ENCODE results near the gene PPP1R36. TPM values are rescaled to one million over a fixed set of nuclear protein-coding genes. Genes with fewer than 3 reads are reported as not detected.

PPP1R36 gene
- total and polyA plus RNA-seq, 2 donors (not counting 3 experiments of a cell fraction or from before 2014, with no cell fraction given), result 0.28 to 0.60 TPM

DNA sequence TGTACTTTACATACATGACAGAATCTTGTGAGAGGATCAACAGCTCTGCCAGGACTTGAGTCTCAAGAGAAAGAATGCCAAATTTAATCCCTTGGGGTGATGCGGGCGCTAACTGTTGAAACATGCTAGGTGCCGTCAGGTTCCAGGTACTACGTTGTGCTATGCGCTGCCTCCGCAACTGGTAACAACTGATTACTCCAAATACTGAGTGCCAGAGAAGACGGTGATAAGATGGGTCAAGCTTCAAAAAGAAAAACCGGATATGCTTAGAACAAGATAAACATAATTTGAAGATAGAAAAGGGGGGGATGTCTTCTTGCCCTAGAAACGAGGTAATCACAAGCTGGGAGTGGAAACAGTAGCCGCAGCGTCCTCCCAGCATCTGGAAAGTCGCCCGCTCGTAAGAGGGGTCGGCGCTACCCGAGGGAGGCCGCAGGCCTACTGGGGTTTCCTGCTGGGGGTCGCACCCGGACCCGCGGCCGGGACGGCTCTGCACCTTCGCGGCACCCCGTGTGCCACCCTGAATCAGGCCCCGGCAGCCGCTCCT is 46.8 kb upstream of the PPP1R36 start:
- DNase-seq (ENCODE audit: low read depth, low spot score) (peak; percentile 52), FAIRE-seq (peak; percentile 33)
- ChIA-PET CTCF (no interaction called here), POLR2A (interaction anchor here (1.0 kb wide), 1 partner anchor 115 kb away, joined by 3 read pairs; no protein-coding TSS in a partner anchor)
- Histone ChIP-seq H2AFZ (ENCODE audit: low read depth, low read length) (peak overlapping the region; percentile 81), H3K79me2 (ENCODE audit: control insufficient read depth, insufficient read depth, low read length) (peaks cover 38% of the 10 kb centered on the region), H3K4me1 (ENCODE audit: control insufficient read depth, extremely low read depth, insufficient read depth, low read length) (peaks cover 38% of the 10 kb centered on the region), H3K27me3 (ENCODE audit: control insufficient read depth in 2 of 2, insufficient read depth in 2 of 2, low read length in 2 of 2) (no peaks in the 10 kb centered on the region), H4K20me1 (replicated peaks; ENCODE audit: control insufficient read depth, extremely low read depth, insufficient read depth, low read length) (peaks cover 5% of the 10 kb centered on the region), H3K9me1 (replicated peaks; ENCODE audit: control insufficient read depth, extremely low read depth, insufficient read depth, low read length) (no peaks in the 10 kb centered on the region), H3K9me3 (replicated peaks; ENCODE audit: control insufficient read depth, insufficient read depth, low read length) (no peaks in the 10 kb centered on the region), H3K4me3 (replicated peaks in 1 of 3; ENCODE audit: insufficient read depth in 1 of 3, low read depth in 1 of 3, low read length in 3 of 3) (peak overlapping the region; percentile 23 to 79 (median 71)), H3K27ac (ENCODE audit: insufficient read depth, low read depth, low read length) (peak overlapping the region; percentile 95), H3K9ac (replicated peaks; ENCODE audit: extremely low read depth, insufficient read depth, low read length) (peak overlapping the region; percentile 91), H3K36me3 (ENCODE audit: control insufficient read depth in 2 of 2, extremely low read depth in 1 of 2, insufficient read depth in 2 of 2, low read length in 2 of 2) (no peaks in the 10 kb centered on the region), H3K4me2 (ENCODE audit: insufficient read depth, low read length) (peak overlapping the region; percentile 92)
- intact Hi-C loops (cut with micrococcal nuclease), result loop anchor here (1.0 to 10.0 kb wide), 3 partner anchors 37 to 858 kb away; partner anchors contain the start of genes HSPA2, MTHFD1 and WDR89
- dilution Hi-C loops (cut with MboI; ENCODE audit: extremely low pct_ligation_motif_present, low sequenced_read_pairs), result no loop called here
- TF ChIP-seq FOS (IDR thresholded peaks at IDR 0.05; ENCODE audit: borderline replicate concordance, insufficient read depth, low read length) (no peak), POLR2AphosphoS5 (IDR thresholded peaks at IDR 0.05; ENCODE audit: insufficient read depth, low read depth, low read length) (no peak), JUN (IDR thresholded peaks at IDR 0.05; ENCODE audit: borderline replicate concordance, insufficient read depth, insufficient read length, low read depth) (no peak), GATA2 (IDR thresholded peaks at IDR 0.05; ENCODE audit: insufficient read depth, insufficient read length, low read depth, low read length) (no peak), EZH2 (IDR thresholded peaks at IDR 0.05; ENCODE audit: borderline replicate concordance, low read depth, low read length, severe bottlenecking) (no peak), POLR2A (IDR thresholded peaks at IDR 0.05; ENCODE audit: low read depth, low read length) (no peak), MYC (IDR thresholded peaks at IDR 0.05; ENCODE audit: low read depth, low read length) (no peak)
- TF ChIP-seq, protein P1, sequence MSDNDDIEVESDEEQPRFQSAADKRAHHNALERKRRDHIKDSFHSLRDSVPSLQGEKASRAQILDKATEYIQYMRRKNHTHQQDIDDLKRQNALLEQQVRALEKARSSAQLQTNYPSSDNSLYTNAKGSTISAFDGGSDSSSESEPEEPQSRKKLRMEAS (IDR thresholded peaks at IDR 0.05; ENCODE audit: insufficient read depth, insufficient read length), result no peak
- TF ChIP-seq, protein P2, sequence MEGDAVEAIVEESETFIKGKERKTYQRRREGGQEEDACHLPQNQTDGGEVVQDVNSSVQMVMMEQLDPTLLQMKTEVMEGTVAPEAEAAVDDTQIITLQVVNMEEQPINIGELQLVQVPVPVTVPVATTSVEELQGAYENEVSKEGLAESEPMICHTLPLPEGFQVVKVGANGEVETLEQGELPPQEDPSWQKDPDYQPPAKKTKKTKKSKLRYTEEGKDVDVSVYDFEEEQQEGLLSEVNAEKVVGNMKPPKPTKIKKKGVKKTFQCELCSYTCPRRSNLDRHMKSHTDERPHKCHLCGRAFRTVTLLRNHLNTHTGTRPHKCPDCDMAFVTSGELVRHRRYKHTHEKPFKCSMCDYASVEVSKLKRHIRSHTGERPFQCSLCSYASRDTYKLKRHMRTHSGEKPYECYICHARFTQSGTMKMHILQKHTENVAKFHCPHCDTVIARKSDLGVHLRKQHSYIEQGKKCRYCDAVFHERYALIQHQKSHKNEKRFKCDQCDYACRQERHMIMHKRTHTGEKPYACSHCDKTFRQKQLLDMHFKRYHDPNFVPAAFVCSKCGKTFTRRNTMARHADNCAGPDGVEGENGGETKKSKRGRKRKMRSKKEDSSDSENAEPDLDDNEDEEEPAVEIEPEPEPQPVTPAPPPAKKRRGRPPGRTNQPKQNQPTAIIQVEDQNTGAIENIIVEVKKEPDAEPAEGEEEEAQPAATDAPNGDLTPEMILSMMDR (IDR thresholded peaks at IDR 0.05; ENCODE audit: extremely low read depth in 1 of 2, insufficient read depth in 1 of 2, low read depth in 1 of 2, low read length in 2 of 2), result no peak
- BruUV-seq (replicated peaks), result TSS peak; percentile 20
